ENCODE measurements around the gene AGBL5. TPM values are rescaled to one million over a fixed set of nuclear protein-coding genes. Genes with fewer than 3 reads are reported as not detected.

The AGBL5 gene
- total RNA-seq, 1 experiment from 2014 or later: 55.4 TPM

DNA sequence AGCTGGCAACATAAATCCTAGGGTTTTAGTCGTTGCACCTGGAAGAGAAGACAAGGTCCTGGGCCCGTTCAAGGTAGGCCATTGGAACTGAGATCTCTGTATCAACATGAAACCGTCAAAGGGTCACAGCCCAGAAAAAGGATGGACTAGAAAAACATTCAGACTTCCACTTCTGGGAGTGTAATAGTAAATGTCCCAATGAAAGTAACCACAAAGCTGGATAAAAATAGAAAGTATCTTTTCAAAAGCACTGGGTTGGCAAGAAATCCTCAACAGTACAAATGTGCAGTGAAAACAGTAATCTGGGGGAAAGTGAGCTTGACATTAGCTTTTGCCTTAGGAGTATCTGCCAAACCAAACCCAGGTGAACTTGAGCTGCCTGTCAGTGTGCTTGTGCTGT, 54.5 kb downstream of the AGBL5 start:
- DNase-seq: no peak
- Histone ChIP-seq H4K20me1 (ENCODE audit: control insufficient read depth, insufficient read depth, insufficient read length) (no peaks in the 10 kb centered on the region), H3K18ac (ENCODE audit: insufficient read length, low read depth, low read length) (no peak overlapping the region)

More for the DNA sequence above, 54.5 kb downstream of the AGBL5 start:
- H3K9ac ChIP-seq (ENCODE audit: extremely low read depth, insufficient read length, low read length): no peak overlapping the region
- Mint-ChIP-seq H3K27ac (no peak overlapping the region), H3K4me1 (peaks cover 0 to 5% of the 10 kb centered on the region in 2 experiments; a peak in 2 of 4 replicates), H3K36me3 (ENCODE audit: insufficient read depth in 1 of 3, low read depth in 3 of 3) (no peaks in the 10 kb centered on the region; a peak in 1 of 7 replicates), H3K27me3 (ENCODE audit: low read depth) (peaks cover 15% of the 10 kb centered on the region), H3K9me3 (no peaks in the 10 kb centered on the region), H3K4me3 (no peak overlapping the region)
- no peak overlapping the region for H3K4ac ChIP-seq (ENCODE audit: low read depth, low read length)
- no peaks in the 10 kb centered on the region for H3K27me3 ChIP-seq (ENCODE audit: insufficient read depth, low read length)
- H3K23me2 ChIP-seq (ENCODE audit: insufficient read length, low read depth, low read length, poor library complexity, severe bottlenecking): no peaks in the 10 kb centered on the region
- no peak overlapping the region for H3K14ac ChIP-seq (ENCODE audit: insufficient read depth, low read length)
- WGBS (ENCODE audit: extremely low coverage, insufficient read length, low lambda C conversion rate): no CpG with 5 or more reads among the region's 3 CpGs
- no peak overlapping the region for H2AK5ac ChIP-seq (ENCODE audit: insufficient read length, low read length)
- no peak overlapping the region for H4K8ac ChIP-seq (replicated peaks; ENCODE audit: insufficient read length, low read depth, low read length)
- no peak overlapping the region for H3K27ac ChIP-seq (ENCODE audit: insufficient read length, low read depth, low read length)
- no peak overlapping the region for H2BK120ac ChIP-seq (ENCODE audit: low read depth, low read length, poor library complexity, severe bottlenecking)
- H4K5ac ChIP-seq (ENCODE audit: insufficient read length, low read depth, low read length): no peak overlapping the region
- no peak overlapping the region for H3K23ac ChIP-seq (ENCODE audit: insufficient read length, low read depth, low read length)
- H2BK5ac ChIP-seq (ENCODE audit: insufficient read length, low read length): no peak overlapping the region
- TF ChIP-seq, protein P1, sequence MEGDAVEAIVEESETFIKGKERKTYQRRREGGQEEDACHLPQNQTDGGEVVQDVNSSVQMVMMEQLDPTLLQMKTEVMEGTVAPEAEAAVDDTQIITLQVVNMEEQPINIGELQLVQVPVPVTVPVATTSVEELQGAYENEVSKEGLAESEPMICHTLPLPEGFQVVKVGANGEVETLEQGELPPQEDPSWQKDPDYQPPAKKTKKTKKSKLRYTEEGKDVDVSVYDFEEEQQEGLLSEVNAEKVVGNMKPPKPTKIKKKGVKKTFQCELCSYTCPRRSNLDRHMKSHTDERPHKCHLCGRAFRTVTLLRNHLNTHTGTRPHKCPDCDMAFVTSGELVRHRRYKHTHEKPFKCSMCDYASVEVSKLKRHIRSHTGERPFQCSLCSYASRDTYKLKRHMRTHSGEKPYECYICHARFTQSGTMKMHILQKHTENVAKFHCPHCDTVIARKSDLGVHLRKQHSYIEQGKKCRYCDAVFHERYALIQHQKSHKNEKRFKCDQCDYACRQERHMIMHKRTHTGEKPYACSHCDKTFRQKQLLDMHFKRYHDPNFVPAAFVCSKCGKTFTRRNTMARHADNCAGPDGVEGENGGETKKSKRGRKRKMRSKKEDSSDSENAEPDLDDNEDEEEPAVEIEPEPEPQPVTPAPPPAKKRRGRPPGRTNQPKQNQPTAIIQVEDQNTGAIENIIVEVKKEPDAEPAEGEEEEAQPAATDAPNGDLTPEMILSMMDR (conservative IDR thresholded peaks at IDR 0.05): no peak
- no peaks in the 10 kb centered on the region for H3K79me1 ChIP-seq (ENCODE audit: insufficient read depth, low read depth, low read length, poor library complexity, severe bottlenecking)
- H3K56ac ChIP-seq (ENCODE audit: insufficient read length, low read depth, low read length): no peak overlapping the region
- no peaks in the 10 kb centered on the region for H3K9me3 ChIP-seq (ENCODE audit: control insufficient read depth, low read depth, low read length)
- H2BK20ac ChIP-seq (ENCODE audit: low read depth, low read length, poor library complexity, severe bottlenecking): no peak overlapping the region
- no peak overlapping the region for H2AFZ ChIP-seq (ENCODE audit: low read length)
- H3K4me1 ChIP-seq (ENCODE audit: insufficient read depth, low read length): no peaks in the 10 kb centered on the region
- H2BK15ac ChIP-seq (ENCODE audit: low read depth, low read length): no peak overlapping the region
- H2BK12ac ChIP-seq (ENCODE audit: insufficient read length, low read depth, low read length): no peak overlapping the region
- H4K91ac ChIP-seq (ENCODE audit: insufficient read length, low read depth, low read length): no peak overlapping the region
- H3T11ph ChIP-seq (ENCODE audit: low read length): no peak overlapping the region
- no peaks in the 10 kb centered on the region for H3K79me2 ChIP-seq (ENCODE audit: insufficient read depth, low read length)
- no peak overlapping the region for H3K4me2 ChIP-seq (ENCODE audit: insufficient read depth, insufficient read length, low read length)
